Measurements from ENCODE around the gene PIEZO1. TPM values are rescaled to one million over a fixed set of nuclear protein-coding genes. Genes with fewer than 3 reads are reported as not detected.

PIEZO1 gene
- total RNA-seq, 1 donor from 2014 or later, result 238 TPM

DNA sequence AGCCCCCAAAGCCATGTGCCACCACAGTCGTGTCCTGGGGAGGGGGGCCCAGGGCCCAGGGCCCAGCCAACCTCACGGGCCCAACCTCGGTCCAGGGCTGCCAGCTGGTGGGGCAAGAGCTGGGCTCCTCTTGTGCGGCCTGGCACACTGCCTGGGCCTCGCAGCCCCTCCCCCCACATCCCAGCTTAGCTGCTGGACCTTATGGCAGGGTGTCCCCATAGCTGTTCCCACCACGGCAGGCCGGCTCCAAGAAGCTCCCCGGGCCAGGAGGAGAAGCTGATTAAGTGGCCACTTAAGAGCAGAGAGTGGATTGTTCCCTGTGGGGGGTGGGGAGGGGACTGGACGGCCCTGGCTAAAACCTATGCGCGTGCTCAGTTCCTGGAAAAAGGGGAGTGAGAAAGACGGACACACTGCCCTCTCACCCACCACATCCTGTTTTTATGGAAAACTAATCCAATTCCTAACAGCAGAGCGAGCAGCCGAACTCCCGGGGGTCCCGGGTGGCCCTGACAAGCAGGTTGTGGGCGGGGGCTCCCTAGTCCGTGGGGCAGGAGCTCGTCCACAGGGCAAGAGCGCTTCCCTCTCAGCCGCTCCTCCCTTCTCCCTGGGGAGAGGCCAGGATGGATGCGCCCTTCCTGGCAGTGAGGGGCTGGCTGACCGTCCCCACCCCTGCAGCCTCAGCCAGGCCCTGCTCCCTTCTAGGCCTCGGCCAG is 16.8 kb downstream of the PIEZO1 start:
- DNase-seq (ENCODE audit: low read depth in 2 of 2), result peak; percentile 77 to 93

DNA sequence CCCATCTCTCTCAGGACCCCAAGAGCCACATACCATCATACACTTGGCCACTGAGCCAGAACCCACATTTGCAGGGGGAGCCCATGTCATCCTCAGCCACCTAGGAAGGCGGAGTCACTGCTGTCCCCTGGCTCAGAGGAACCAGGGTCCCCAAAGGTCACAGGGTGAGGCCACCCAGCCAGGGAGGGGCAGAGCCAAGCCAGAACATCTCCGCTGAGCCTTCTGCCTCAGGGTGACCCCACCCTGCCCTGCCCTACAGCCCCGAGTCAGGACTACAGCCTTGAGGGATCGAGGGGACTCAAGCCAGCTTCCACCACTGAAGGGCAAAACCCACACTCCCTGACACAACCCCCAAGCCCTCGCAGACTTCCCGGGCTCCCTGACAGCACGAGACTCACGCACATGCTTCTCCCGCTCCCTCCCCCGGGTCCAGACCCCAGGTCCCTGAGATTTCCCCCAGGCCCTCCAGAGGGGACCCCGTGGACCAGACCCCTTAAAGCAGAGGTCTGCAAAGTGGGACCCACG is 17.4 kb downstream of the PIEZO1 start:
- no peak for DNase-seq (ENCODE audit: low read depth in 2 of 2)

DNA sequence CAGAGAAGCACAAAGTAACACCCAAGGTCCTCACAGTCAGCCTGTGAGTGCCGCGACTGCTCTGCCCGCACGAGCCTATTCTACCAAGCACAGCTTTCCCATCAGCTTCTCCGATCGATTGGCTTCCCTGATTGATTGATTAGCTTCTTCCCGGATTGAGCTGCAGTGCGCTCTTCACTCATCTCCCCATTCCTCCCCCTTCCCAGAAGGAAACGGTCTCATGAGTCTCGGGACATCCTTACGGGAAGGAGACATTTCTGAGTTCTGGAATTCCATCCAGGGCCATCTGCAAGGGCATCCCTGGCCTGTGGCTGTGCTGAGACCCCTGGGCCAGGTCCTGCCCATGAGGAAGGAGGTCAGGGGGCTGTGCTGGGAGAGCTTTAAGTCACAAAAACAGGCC is 18.0 kb downstream of the PIEZO1 start:
- no peak for DNase-seq (ENCODE audit: low read depth in 2 of 2)

DNA sequence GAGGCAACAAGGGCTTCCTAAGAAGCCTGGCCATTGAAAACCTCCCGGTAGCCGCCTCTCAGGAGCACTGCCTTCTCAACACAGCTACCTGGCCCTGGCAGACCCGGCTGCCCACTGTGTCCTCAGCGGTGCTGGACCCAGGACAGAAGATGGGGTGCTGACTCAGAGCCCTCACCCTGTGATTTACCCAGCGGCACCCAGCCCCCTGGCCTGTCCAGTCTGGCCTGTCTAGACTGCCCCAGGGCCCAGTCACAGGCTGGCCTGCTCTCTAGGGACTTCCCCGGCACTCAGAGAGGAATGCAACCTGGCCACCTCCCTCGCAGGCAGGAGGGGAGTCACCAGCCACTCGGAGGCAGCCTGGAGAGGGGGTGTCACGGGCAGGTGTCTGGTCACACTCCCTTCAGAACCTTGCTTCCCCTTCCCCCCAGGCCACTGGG is 20.1 kb downstream of the PIEZO1 start:
- peak in 1 of 2 donors; percentile 52 for DNase-seq (ENCODE audit: low read depth in 2 of 2)

DNA sequence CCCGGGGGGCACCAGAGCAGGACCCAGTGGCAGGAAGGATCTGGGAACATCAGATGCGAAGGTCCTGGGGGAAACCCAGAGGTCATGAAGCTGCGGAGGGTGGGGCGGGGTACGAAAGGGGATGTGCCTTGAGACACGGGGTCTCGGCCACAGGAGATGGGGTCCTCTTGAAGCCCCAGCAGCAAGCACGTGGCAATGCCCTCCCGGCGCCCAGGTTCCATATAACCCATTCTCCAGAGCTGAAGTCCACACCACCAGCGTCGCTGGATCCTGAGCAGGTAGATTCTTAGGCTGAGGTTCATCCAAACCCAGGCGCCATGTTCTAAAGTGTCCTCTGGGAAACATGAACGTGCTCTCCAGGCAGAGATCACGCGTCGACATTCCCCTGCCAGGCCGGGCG is 20.9 kb downstream of the PIEZO1 start:
- DNase-seq (ENCODE audit: low read depth in 2 of 2), result no peak

DNA sequence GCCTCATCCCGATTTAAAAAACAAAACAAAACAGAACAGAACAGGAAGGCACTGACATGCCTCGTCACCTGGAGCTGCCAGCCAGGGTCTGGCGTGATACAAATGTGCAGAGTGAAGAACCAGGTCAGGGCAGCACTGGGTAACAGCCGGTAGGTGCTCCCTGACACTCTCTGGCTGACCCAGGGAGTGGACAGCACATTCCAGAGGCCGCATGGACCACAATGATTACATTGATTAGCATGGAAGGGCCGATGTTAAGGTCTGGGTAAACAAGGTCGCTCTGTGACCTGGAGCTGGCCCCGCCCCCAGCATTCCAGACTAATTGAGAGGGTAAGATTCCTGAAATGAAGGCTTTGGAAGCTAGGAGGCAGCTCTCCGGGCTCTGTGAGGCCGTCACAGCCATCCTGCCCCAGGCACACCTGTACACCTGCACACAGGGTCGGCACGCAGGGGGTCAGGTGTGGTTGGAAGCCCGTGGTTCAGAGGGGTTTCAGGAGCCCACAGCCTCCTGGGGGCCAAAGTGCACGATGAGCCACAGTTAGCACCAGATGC is 21.4 kb downstream of the PIEZO1 start:
- peak; percentile 77 to 97 for DNase-seq (ENCODE audit: low read depth in 2 of 2)

DNA sequence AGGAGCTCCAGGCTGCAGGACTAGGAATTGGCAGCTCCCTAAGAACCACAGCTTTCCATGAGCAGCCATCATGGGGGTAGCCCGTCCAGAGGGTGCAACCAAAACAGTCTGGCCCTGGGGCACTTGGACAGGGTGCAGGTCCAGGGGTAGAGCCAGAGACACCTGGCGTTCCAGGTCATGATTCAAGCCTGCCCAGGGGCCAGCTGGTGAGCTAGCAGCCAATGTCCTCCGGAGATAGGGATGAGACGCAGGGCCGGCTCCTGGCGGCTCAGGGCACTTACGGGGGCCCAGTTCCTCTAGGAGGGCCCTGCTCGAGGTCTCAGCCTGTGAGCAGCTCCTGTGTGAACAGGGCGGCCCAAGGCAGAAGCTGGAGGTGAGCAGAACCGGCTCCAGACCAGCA is 22.1 kb downstream of the PIEZO1 start:
- no peak for DNase-seq (ENCODE audit: low read depth in 2 of 2)

DNA sequence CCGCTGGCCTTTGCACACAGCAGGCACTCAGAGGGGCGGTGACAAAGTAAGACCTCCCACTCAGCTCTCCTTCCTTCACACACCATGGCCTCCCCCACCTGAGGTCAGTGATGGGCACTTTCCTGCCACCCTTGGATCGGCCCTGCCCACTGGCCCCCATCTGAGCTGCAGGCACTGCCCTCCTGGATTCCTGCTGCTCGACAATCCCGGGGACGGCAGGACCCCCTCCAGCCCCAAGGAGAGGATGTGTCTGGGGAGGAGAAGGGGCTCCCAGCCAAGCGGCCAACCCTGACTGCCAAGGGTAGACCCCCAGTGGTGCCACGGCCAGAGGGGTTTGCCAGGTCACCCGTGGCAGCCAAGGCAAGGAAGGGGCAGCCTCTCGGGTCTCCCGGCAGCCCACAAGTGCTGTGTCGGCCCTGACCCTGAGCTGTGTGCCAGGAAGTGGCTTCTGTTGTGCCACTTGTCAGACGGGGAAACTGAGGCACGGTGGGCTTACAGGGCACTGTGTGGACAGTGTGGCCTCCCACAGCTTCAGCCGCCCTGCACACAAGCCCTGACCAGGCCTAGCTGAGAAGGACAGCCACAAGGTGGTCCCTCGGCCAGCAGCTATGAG is 22.7 kb downstream of the PIEZO1 start:
- no peak for DNase-seq (ENCODE audit: low read depth in 2 of 2)

DNA sequence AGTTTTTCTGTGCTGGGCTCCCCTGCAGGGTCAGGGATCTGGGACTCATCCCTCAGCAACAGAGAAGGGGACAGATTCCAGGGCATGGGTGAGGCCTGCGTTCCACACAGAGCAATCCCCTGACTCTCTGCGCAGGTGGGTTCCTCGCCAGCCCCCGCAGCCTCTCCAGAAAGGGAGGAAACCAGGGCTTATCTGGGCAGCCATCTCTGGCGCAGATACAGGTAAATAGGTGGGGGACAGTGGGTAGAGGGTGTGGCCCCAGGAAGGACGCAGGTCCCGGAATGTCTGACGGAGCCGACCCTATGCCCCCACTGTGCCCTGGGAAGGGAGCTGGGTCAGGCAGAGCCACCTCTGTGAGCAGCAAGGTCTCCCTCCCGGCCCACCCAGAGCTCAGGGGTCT is 23.2 kb downstream of the PIEZO1 start:
- no peak for DNase-seq (ENCODE audit: low read depth in 2 of 2)

DNA sequence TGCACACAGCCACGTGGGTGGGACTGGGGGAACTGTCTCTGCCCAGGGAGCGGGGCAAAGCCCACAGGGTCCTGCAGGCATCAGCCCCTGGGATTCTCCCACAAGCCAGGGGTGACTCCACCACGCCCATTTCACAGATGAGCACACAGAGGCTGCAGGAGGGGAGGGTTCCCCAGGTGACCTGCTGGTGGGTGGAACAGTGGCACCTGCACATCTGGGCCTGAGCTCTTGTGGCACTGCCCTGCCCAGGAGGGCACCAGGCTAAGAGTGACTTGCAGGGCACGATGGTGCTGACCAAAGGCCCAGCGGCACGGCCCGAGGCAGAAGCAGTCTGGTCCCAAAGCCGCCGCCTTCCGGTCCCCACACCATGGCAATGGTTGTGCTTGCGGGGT is 23.9 kb downstream of the PIEZO1 start:
- no peak for DNase-seq (ENCODE audit: low read depth in 2 of 2)

DNA sequence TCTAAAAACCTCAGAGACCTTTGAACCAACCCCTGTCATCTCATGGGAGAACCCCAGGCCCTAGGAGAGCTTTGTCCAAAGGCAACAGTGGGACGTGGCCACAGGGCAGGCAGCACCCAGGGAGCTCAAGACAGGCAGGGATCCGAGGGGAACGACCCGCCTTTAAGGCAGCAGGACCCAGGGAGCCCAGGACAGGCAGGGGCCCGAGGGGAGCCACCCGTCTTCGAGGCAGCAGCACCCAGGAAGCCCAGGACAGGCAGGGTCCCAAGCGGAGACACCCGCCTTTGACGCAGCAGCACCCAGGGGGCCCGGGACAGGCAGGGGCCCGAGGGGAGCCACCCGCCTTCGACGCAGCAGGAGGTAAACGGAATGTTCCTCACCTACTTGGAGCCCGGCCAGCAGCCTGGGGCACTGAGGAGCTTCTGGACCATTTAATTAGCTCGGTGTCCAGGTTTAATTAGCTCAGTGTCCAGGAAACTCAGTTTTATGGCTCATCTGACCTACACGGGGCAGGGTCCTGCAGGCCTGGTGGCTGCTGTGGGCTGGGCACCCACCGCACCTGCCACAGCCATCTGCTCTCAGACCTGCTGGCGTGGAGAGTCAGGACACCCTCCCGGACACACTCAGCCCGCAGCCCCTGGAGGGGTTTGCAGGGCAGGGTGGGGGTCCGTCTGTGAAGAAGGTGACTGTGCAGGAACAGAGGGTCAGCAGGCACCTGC is 24.4 kb downstream of the PIEZO1 start:
- DNase-seq (ENCODE audit: low read depth in 2 of 2), result no peak

DNA sequence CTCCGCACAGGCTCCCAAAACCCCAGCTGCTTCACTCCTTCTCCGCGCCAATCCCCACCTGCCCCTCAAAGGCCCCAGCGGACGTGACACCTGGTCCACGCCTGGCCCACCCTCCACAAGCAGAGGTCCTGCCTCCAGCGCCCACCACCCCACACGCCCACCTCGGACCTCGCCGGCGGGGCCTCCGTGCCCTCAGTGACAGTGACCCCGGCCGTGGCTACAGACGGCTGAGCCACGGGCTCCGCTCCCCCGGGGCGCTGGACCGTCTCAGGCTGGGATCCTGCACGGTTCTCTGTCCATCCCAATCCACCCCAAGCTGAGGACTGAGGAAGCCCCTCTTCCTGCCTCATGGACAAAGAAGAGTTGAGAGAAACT is 25.1 kb downstream of the PIEZO1 start:
- DNase-seq (ENCODE audit: low read depth in 2 of 2), result no peak

DNA sequence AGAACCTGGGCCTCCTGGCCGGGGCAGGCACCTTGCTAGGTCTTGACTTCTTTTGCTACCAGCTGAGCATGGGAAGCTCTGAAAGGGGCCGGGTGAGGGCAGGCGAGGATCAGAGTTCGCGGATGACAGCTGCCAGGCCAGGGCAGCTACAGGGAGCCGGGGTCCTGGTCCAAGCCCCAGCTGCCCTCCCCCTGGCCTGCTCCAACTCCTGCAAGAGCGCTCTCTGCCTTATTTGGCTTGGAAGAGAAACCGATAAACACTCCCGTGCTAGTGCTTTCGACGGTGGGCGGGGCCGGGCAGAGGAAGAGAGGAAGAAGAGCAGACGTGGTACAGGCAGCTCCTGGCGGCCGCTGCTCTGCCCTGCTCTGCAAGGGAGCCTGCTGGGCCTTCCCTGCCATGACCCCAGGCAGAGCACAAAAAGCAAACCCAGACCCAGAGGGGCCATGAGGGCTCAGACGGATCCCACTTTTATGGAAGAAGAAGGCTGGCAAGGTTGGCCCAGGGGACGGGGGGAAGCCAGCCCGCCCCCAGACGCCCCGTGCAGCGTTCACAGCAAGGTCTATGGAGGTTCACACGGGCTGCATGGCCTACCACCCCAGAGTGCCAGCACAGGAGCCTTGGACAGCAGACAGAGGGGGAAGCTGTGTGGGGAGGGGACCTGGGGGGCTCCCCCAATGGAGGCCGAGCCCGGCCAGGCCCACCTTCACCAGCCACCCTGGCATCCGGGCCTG is 25.6 kb downstream of the PIEZO1 start:
- peak; percentile 65 to 67 for DNase-seq (ENCODE audit: low read depth in 2 of 2)

DNA sequence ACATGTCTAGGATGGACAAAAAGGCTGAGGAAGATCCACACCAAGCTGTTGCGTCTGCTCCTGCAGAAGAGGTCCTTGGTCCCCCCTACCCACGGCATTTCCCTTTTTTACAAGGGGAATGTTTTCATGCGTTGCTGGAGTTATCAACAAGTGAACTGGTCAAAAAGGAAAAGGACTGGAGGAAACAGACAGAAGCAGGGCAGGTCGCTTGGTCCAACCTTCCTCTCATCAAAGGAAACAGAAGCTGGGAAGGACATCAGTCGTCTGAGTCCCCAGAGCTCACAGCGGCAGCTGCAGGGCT is 26.1 kb downstream of the PIEZO1 start:
- DNase-seq (ENCODE audit: low read depth in 2 of 2), result no peak

DNA sequence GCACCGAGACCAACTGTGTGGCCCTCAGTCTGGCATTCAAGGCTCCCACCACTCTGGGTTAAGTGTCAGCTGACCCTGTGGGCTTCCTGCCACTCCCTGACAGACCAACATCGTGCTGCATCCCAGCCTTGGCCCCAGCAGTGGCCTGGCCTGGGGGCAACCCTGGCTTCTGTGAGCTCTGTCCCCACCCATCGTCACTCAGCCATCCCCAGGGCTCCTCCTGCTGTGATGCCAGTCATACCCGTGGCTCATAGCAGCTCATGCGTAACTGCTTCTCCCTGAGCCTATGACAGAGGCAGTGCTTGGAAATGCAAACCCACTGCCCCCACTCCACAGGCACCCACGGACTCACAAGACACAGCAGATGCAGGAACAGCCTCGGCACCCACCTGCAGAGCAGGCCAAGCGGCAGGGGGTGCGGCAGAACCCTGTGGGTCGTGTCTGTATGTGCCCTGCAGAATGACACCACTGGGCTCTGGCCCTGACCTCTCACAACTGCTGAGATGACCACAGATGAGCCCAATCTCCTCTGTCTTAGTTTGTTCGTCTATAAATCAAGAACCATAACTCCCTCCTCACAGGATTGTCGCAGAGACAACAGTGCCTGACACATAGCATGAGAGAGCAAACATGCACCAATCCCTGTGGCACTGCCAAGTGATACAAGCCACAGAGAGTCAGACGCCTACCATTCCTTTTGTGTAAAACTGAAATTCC is 26.6 kb downstream of the PIEZO1 start:
- DNase-seq (ENCODE audit: low read depth in 2 of 2), result no peak

DNA sequence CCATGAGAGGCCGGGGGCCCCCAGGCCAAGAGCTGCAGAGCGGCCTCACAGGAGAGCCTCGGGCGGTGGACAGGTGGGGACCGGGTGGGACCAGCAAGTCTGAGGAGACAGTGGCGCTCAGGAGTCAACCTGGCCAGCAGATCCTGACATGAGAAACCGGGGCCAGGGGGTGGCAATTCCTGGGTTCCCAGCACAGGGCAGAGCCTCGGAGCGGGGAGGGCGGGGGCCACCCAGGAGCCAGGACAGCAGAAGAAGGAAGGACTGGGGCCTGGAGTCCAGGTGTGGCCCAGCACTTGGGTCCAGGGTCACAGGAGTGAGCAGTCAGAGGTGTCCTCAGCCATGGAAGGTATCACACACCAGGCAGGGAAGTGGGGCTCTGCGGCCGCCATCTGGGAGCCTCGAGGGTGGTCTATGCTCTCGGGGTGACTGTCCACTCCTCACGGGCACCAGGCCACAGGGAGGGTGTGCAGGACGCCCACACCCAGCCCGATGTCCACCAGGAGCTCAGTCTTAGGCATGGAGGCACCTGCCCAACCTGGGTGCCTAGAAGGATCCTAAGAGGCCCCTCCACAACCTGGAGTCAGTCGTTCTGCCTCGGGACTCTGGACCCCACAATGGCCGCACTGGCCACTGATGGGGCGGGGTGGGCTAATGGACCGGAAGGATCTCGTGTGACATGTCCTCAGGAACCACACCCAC is 29.1 kb downstream of the PIEZO1 start:
- no peak for DNase-seq (ENCODE audit: low read depth in 2 of 2)

DNA sequence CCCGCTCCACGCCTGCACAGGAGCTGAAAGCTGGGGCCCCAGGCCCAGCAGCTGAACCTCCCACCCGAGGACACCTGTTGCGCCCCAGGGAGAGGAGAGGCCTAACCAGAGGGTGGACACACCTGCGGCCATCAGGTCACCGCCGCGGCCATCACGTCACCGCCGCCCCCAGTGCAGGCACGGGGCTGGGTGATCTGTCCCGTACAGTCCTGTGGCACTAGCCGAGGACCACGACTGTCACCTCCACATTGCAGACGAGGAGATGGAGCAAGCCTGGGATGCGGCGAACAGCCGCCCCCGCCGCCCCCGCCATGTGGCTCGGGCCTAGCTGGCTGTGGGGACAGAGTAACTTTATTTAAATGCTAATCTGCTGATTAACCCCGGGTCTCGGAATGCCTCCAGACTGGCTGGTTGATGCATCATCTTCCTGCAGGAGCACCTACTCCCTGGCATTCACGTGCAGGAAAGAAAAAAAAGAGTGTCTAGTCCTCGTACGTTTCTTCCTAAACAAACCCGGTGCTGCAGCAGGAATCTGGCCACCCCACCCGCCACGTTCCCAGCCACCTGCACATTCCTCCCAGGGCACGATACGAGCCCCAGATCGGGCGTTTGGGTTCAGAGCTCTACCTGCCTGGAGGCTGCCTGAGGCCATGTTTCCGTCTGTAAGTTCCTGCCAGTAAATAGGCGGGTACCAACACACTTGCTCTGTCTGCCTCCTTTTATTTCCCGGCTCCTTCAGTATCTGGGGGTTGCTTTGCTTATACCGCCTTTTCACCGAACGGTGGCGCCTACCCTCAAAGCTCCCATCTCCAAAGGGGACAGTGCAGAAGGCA is 29.9 kb downstream of the PIEZO1 start:
- peak in 1 of 2 donors; percentile 57 for DNase-seq (ENCODE audit: low read depth in 2 of 2)

DNA sequence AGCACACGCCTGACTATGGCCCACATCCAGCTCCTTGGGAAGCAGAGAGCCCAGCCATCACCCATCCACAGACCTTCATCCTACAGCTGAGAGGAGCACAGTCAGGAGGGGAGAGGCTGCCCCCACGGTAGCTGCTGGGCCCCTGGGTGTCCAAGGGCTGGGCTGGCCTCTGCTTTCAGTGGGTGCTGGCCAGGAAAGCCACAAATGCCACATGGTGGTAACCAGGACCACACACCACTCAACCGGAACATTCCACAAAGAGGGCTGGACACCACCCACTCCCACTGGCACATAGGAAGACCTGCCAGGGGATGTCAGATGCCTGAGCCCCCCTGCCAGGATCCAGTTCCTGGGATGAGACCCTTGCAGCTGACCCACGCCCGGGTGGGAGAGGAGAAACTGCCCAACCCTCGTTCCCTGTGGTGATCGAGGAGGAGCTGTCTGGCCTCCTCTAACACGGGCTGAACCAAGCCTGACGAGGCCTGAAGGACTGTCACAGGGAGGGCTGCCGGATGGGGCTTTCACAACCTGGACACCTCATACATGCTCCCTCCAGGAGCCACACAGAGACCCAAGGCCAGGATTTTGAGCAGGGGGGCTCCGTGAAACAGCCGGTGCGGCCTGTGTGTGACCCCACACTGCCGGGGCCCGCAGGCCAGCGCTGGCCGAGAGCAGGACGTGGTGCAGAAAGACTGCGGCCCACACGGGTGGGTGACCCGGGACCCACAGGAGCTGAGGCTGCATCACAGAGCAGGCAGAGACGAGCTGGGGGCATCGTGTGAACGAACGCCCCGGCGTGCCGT is 30.7 kb downstream of the PIEZO1 start:
- no peak for DNase-seq (ENCODE audit: low read depth in 2 of 2)

DNA sequence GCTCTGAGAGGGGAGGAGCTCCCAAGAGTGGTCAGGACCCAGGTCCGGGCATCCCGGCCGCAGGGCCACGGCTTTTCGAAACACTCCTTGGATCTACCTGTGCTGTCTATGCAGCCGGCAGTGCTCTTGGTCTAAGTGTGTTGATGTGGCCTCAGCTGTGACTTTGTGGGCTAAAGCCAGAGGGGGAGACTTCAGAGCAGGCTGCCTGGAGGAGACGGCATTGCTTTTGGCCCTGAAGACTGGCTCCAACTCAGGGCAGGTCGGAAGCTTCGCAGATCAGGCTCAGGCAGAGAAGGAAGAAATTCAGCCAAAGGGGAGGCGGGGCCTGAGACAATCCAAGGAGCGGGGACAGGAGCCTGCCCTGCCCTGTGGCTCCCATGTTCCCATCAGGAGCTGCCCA is 31.4 kb downstream of the PIEZO1 start:
- DNase-seq (ENCODE audit: low read depth in 2 of 2), result no peak

All from dermis microvascular lymphatic vessel endothelial cell (primary cell).